ENCODE results near the gene ALK. TPM values are rescaled to one million over a fixed set of nuclear protein-coding genes. Genes with fewer than 3 reads are reported as not detected.

ALK gene
- total RNA-seq, 1 experiment from 2014 or later: not detected

DNA sequence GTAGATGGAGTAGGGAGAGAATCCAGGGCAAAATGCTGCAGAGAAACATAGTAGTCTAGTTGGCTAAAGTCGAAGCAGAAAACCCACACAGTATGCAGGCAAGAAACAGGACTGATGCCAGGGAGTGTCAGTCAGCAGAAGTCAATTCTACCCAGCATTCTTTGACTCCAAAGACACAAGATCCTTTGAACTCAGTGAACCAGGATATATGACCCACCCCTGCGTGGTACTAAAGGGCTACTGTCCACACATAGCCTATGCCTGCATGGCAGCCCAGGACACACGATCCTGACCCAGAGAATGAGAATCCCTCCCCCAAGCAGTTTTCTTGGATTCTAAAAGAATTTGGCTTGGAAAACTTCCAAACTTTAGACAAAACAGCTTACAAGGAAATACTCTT, 42.5 kb downstream of the ALK start:
- H3K4me1 Mint-ChIP-seq: no peaks in the 10 kb centered on the region
- H3K27ac Mint-ChIP-seq: no peak overlapping the region
- WGBS (ENCODE audit: extremely low coverage, insufficient read length, low lambda C conversion rate): no CpG with 5 or more reads among the region's 3 CpGs
- no peak overlapping the region for H3K27ac ChIP-seq (ENCODE audit: insufficient read length, low read depth, low read length)
- no peak overlapping the region for H3K4ac ChIP-seq (ENCODE audit: low read depth, low read length)
- H4K8ac ChIP-seq (replicated peaks; ENCODE audit: insufficient read length, low read depth, low read length): no peak overlapping the region
- H3K23ac ChIP-seq (ENCODE audit: insufficient read length, low read depth, low read length): no peak overlapping the region
- H3K9me3 ChIP-seq (ENCODE audit: control insufficient read depth, low read depth, low read length): no peaks in the 10 kb centered on the region
- no peak overlapping the region for H2AK5ac ChIP-seq (ENCODE audit: insufficient read length, low read length)
- no peak for TF ChIP-seq CTCF (conservative IDR thresholded peaks at IDR 0.05)
- no peak overlapping the region for H4K91ac ChIP-seq (ENCODE audit: insufficient read length, low read depth, low read length)
- no peaks in the 10 kb centered on the region for H3K27me3 ChIP-seq (ENCODE audit: insufficient read depth, low read length)
- H3K79me1 ChIP-seq (ENCODE audit: insufficient read depth, low read depth, low read length, poor library complexity, severe bottlenecking): no peaks in the 10 kb centered on the region
- H4K20me1 ChIP-seq (ENCODE audit: control insufficient read depth, insufficient read depth, insufficient read length): no peaks in the 10 kb centered on the region
- no peak overlapping the region for H3T11ph ChIP-seq (ENCODE audit: low read length)
- no peaks in the 10 kb centered on the region for H3K79me2 ChIP-seq (ENCODE audit: insufficient read depth, low read length)
- H3K23me2 ChIP-seq (ENCODE audit: insufficient read length, low read depth, low read length, poor library complexity, severe bottlenecking): peaks cover 4% of the 10 kb centered on the region
- no peak overlapping the region for H4K5ac ChIP-seq (ENCODE audit: insufficient read length, low read depth, low read length)
- no peak overlapping the region for H2BK5ac ChIP-seq (ENCODE audit: insufficient read length, low read length)
- H3K4me2 ChIP-seq (ENCODE audit: insufficient read depth, insufficient read length, low read length): no peak overlapping the region
- DNase-seq: no peak
- no peak overlapping the region for H3K14ac ChIP-seq (ENCODE audit: insufficient read depth, low read length)
- peaks cover 8% of the 10 kb centered on the region for H3K27me3 Mint-ChIP-seq (ENCODE audit: low read depth)
- no peak overlapping the region for H3K18ac ChIP-seq (ENCODE audit: insufficient read length, low read depth, low read length)
- no peaks in the 10 kb centered on the region for H3K4me1 ChIP-seq (ENCODE audit: insufficient read depth, low read length)
- H3K36me3 Mint-ChIP-seq (ENCODE audit: insufficient read depth in 1 of 3, low read depth in 3 of 3): no peaks in the 10 kb centered on the region
- no peak overlapping the region for H2BK12ac ChIP-seq (ENCODE audit: insufficient read length, low read depth, low read length)
- no peak overlapping the region for H2BK20ac ChIP-seq (ENCODE audit: low read depth, low read length, poor library complexity, severe bottlenecking)
- H3K9ac ChIP-seq (ENCODE audit: extremely low read depth, insufficient read length, low read length): no peak overlapping the region
- H2AFZ ChIP-seq (ENCODE audit: low read length): no peak overlapping the region
- H3K4me3 Mint-ChIP-seq: no peak overlapping the region
- H2BK120ac ChIP-seq (ENCODE audit: low read depth, low read length, poor library complexity, severe bottlenecking): no peak overlapping the region
- H3K56ac ChIP-seq (ENCODE audit: insufficient read length, low read depth, low read length): no peak overlapping the region
- no peaks in the 10 kb centered on the region for H3K9me3 Mint-ChIP-seq
- no peak overlapping the region for H2BK15ac ChIP-seq (ENCODE audit: low read depth, low read length)
